CD4-positive, alpha-beta T cell treated with Interleukin-21 for 1 hour (primary cell): Measurements from ENCODE around the gene IGSF10.
"Not testable (repeated sequence)": the region's sequence is repeated elsewhere in the genome, so short reads cannot be mapped to it uniquely, and the experiment has no call there.

Experiments used
- DNase-seq: peaks from one replicate; pipeline ENCODE4 v3.0.0-alpha.2; 2020

IGSF10 gene

GRCh38 chr3:151460774-151461450, at the start of gene IGSF10:
TSS of gene IGSF10 (minus strand) at chr3:151461061. CDS start at chr3:151458709, 2,352 bp downstream.
- DNase-seq = no peak

GRCh38 chr3:151509468-151510135, 48.7 kb upstream of the IGSF10 start:
- not testable (repeated sequence) for DNase-seq

DNA sequence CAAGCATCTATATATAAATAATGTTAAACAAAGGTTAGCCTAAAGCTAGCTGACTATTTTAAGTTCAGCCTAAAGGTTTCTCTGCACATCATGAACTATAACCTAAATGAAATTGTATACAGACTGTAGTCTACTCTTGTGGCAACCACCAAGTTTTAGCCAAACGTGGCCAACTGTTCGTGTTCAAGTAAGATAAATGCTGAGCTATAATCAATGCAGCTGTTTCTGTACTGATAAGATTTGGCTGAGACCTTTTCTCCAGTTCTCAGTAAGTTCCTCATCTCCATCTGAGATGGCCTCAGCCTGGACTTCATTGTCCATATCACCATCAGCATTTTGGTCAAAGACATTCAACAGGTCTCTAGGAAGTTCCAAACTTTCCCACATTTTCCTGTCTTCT, 43.7 kb upstream of the IGSF10 start:
- no peak for DNase-seq

GRCh38 chr3:151503074-151503473, 42.2 kb upstream of the IGSF10 start:
- DNase-seq = no peak

DNA sequence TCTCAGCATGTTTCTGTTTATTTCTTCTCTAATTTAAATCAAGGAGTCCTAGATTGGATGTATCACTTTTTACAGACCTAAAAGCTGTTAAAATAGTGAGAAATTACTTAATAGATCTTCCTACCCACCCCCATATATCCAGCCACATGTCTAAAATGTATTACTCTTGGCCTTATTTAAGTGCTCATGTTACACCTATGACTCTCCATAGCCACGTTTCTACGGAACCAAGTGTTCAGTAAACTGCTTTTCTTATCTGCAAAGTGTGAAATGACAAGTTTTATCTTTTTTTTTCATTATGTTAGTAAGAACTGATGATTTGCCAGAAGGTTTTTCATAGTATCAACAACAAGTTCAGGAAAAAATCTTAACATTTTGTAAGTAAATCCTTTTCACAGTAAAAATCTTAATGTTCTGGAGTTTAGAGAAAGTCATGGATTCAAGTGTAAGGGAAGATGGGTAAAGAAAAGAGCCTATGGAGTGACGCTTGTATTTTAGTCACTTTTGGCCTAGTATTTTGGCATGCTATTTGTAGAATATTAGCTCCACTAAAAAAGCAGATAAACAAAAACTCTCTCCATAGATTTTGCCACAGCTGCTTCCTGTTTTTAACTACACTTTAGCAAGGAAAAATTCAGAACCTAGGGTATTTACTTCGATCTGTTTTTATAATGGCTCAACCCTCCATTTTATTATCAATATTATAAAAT, 41.2 kb upstream of the IGSF10 start:
- no peak for DNase-seq

GRCh38 chr3:151501171-151501922, 40.5 kb upstream of the IGSF10 start:
- DNase-seq = no peak

DNA sequence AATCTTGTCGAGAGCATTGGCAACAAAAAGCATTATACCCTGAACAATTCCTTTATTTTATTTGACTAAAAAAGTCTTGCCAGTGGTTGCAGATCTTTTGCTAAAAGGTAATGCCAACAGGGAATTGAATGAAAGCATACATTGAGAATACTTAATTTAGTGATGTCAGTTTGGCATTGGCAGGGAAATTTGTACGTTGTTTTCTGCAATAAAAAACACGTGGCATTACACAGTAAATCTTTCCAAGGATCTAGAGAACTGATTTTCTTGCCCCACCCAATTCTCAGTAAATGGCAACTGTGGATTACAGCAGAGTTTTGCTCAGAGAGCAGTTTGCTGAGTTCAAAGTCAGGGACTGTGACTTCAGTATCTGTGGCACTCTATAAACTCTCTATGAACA, 38.3 kb upstream of the IGSF10 start:
- DNase-seq = no peak

GRCh38 chr3:151491525-151491924, 30.7 kb upstream of the IGSF10 start:
- no peak for DNase-seq

DNA sequence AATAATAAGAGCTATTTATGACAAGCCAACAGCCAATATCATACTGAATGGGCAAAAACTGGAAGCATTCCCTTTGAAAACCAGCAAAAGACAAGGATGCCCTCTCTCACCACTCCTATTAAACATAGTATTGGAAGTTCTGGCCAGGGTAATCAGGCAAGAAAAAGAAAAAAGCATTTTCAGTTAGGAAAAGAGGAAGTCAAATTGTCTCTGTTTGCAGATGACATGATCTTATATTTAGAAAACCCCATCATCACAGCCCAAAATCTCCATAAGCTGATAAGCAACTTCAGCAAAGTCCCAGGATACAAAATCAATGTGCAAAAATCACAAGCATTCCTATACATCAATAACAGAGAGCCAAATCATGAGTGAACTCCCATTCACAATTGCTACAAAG, 27.0 kb upstream of the IGSF10 start:
- not testable (repeated sequence) for DNase-seq

DNA sequence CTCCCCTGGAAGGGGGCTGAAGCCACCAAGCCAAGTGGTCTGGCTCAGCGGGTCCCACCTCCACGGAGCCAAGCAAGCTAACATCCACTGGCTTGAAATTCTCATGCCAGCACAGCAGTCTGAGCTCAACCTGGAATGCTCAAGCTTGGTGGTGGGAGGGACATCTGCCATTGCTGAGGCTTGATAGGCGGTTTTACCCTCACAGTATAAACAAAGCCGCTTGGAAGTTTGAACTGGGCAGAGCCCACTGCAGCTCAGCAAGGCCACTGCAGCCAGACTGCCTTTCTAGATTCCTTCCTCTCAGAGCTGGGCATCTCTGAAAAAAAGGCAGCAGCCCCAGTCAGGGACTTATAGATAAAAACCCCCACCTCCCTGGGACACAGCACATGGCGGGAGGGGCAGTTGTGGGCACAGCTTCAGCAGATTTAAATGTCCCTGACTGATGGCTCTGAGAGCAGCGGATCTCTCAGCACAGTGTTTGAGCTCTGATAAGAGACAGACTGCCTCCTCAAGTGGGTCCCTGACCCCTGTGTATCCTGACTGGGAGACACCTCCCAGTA, 23.2 kb upstream of the IGSF10 start:
- no peak for DNase-seq

DNA sequence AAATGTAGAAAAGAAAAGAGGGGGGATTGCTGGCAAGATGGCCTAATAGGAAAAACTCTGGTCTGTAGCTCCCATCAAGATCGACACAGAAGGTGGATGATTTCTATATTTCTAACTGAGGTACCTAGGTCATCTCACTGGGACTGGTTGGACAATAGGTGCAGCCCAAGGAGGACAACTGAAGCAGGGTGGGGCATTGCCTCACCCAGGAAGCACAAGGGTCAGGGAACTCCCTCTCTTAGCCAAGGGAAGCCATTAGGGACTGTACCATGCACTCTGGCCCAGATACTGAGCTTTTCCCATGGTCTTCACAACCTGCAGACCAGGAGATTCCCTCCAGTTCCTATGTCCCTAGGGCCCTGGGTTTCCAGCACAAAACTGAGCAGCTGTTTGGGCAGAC, 22.6 kb upstream of the IGSF10 start:
- DNase-seq = no peak

DNA sequence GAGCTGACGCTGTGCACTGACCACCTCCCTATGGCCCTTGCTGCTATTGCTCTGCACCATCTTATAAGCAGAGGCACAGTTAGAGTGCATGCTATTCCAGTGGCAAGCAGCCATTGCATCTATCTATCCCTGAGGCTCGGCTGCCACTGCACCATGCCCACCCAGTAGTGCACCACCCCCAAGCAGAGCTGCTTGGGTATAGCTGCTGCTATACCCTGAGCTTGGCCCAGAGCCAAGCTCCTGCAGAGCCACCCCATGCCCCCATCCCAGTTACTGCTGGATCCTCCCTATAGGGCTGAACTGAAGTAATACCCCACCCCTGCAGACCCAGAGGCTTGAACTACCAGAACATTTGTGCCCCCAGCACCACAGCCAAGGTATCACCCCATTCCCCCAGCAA, 19.6 kb upstream of the IGSF10 start:
- no peak for DNase-seq

DNA sequence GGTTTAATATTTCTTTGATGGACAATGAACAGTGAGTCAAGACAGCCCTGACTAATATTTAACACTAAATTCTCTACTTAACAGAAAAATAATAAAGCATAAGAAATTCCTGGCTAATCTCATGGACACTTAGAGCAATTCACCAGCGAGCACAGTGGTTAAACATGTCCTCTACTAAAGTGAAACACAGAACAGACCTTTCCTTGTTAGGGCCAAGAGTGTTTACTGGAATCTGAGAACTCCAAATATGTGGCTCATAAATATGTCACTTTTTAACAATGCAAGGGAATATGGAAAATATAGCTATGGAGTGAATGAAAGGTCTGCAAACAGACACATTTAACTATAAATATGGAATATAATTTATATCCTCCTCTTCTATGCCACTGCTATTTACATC, 18.6 kb upstream of the IGSF10 start:
- DNase-seq = no peak

DNA sequence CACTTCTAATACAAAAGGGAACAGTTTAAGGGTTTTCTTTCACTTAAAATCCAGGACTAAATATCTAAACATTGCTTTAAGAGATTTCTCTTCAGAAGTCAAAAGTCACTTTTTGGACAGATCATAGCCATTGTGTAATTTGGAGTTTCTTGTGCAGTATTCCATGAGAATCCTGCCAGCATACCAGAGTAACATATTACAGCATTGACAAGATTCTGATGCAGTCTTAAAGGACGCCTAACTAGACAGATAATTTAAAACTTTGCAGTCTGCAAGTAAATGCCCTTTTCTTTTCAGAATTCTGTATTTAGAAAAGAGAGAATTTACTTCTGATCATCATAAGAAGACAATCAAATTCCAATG, 17.5 kb upstream of the IGSF10 start:
- DNase-seq = no peak

- DNase-seq = no peak
These were observed 16.9 kb upstream of the IGSF10 start for GRCh38 chr3:151477591-151478334.

DNA sequence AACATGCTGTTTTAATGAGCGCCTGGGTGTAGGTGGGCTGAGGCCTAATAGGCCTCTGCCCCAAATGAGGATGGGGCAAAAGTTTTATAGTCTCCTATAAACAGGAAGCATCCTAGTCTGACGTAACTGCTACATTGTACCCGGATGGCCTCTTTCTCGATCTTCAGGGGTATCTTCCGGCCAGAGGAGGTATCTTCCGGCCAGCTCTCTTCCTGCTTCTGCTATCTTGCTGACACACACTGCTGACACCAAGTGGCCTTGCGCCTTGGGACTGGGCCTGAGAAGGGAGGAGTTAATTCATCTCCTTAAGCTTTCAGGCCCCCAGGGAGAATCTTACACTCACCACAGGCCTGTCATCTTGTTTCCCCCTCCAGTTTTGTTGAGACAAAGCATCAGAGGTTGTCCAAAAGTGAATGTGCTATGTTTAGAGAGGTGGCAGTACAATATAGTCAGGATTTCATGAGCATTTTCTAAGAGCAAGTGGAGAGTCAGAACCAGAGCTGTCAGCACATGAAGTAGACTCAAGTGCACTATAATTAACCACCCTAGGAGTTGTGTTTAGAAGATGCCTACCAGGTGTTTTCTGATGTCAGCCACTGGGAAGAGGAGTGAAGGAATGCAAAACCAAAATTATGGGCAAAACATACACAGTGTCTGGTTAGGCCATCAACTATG, 15.6 kb upstream of the IGSF10 start:
- no peak for DNase-seq

DNA sequence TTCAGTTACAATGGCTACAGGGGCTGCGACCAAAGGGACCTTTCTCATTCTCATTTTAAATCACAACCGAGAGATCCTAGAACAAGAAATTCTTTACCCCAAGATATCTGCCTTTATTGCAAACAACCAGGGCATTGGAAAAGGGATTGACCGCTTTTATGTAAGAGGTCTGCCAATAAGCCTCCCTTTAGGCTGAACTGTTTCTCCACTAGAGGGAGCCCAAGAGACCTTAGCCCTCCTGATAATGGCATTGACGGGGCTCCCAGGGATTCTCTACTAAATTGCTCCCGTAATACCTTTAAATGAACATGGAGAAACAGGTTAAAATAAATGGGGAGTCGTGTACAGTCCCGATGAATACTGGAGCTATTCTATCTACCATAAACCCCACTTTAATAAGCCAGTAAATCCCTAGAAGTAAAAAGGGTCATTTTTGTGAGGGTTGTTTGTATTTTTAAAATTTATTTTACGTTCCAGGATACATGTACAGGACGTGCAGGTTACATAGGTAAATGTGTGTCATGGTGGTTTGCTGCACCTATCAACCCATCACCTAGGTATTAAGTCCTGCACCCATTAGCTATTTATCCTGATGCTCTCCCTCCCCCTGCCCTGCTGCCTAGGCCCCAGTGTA, 7.5 kb upstream of the IGSF10 start:
- DNase-seq = peak; percentile 60

DNA sequence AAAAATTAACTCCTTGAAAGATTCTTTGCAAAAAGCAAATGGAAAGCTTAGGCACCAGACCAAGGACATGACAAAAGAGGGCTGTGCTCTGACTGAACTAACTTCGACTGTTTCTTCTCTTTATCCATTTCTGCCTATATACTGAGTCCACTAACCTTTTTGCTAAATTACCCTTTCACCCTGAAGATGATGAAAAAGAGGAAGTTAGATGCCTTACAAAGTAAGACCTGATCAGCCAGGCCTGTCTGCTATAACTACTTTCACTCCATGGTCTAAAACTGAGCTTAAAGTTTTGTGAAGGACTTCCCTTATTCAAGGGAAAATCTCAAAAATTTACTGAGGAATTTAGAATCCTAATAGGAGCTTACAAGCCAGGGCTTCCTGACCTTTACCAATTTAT, 6.2 kb upstream of the IGSF10 start:
- no peak for DNase-seq

DNA sequence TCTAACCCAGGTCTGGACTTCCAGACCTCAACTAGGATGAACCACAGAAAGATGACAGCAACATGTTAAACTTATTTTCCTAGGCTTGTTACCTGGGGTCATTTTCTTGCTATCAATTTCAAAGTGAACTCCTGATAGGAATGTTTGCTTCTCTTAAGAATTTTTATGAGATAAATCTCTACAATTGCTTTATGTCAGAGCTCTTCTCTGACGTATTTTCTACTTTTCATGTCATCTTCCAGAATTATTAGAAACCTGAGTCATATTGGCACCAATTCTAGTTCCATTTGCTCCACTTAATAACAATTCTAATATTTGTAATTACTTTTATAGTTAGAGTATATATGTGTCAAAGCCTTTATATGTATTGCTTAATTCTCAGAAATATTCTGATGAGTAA, 2.1 kb upstream of the IGSF10 start:
- DNase-seq = no peak

GRCh38 chr3:151462278-151462780, 1.5 kb upstream of the IGSF10 start:
- no peak for DNase-seq

DNA sequence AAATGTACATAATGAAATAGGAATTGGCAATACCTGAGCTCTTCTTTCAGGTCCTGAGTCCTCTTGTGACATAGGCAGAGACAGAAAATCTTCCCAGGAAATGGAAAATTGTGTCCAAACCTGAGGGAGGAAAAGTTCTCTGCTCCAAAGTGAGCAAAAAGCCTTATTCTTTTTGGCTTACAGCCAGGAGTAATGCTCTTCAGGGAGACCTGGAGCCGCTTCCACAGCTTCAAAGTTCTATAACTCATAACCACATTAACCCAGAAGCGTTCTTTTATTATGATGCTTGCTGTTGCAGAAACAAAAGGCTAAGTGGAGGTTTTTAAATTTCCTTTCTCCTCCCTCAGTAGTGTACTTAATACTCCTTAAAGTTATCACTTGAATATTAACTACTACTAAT, 633 bp downstream of the IGSF10 start:
- no peak for DNase-seq
